ENCODE measurements around the gene TMEM163.

- TF ChIP-seq POLR2A (IDR thresholded peaks at IDR 0.05; ENCODE audit: low read length) (no peak), GATA1 (IDR thresholded peaks at IDR 0.05; ENCODE audit: low read depth, low read length) (no peak)
Observed at GRCh38 chr2:134599236-134599635, 119.6 kb downstream of the TMEM163 start.
